Measurements from ENCODE around the gene ABCG1.

ABCG1 gene

DNA sequence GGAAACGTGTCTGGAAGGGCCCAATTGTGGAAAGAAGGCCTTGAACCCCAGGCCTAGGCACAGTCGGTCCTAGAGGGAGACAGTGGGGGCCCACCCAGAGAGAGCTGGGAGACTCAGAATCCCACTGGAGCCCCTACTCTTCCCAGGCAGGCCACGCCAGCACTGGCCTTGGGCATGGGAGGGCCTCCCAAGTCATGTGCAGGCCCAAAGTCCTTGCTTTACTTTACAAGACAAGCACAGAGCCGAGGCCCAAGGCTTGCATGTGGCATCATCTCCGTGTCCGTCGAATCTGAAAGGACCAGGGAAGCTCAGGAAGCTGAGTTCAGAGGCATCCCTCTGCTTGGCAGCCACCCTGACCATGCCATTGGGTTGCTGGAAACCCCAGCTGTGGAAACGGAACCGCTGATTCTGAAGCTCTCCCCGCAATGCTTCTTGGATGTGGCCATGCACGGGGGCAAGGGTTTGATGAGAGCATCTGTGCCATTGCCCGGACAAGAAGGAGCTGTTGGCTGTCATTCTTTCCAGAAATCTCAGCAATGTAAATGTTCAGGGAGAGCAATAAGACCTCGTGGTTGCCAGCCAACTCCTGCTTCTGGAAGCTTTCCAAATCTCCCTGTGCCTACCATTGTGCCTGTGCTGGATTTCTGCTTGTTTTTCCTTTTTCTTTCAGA, 32.8 kb downstream of the ABCG1 start:
- no peak for DNase-seq (ENCODE audit: low spot score)

DNA sequence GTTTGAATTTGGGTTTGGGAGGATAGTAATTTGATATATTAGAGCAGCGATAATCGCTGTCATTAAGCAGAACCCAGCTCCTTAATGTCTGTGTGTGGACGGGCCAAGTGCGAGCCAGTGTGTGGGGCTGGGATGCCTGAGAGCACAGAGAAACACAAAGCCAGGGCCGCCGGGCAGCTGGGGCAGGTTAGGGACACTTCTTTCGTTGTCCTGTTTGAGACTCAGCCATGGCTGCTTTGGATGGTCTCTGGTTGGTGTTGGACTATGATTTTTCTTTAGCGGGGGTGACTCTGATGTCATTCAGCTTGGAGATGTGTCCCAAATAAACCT, 33.4 kb downstream of the ABCG1 start:
- no peak for DNase-seq (ENCODE audit: low spot score)

DNA sequence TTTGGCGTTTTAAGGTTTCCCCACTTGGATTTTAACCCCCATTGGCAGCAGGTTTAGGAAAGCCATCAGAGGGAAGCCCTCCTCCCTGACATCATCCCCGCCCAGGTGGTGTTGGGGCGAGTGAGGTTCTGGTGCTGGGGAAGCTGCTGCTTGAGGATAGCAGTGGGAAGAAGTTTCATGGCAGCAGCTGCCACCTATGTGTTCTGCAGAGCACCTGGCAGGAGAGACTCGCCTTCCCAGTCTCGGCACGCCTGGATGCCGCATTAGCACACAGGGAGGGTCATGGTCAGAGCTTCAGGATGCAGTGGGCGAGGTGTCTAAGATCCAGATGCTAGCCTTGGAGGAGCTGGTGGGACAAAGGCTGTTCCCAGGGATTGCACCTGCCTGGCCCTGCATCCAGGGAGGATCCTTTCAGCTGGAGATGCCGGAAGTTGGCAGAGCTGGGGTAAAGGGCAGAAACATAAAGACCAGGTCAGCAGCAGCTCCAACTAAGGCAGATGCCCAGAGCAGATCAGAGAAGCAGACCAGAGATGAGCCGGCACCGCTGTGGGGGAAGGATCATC, 33.9 kb downstream of the ABCG1 start:
- no peak for DNase-seq (ENCODE audit: low spot score)

- no peak for DNase-seq (ENCODE audit: low spot score)
Measured at GRCh38 chr21:42253466-42253865, 34.5 kb downstream of the ABCG1 start.

DNA sequence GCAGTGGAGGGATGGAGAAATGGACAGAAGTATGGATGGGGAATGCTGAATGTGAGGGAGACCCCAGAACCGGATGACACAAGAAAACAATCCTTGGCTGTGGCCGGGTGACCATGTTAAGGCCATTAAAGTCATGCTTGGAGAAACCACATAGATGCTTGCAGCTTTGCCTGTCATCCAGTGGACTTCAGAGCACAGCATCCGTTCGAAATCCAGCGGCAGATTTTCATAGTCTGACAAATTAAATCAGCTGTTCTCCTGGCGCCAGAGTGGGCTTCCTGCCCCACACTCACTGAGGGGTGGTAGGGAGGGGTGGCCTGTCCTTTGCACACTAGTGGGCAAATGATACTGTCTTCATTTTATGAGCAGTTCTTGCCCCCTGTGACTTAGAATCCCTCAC, 35.1 kb downstream of the ABCG1 start:
- no peak for DNase-seq (ENCODE audit: low spot score)

DNA sequence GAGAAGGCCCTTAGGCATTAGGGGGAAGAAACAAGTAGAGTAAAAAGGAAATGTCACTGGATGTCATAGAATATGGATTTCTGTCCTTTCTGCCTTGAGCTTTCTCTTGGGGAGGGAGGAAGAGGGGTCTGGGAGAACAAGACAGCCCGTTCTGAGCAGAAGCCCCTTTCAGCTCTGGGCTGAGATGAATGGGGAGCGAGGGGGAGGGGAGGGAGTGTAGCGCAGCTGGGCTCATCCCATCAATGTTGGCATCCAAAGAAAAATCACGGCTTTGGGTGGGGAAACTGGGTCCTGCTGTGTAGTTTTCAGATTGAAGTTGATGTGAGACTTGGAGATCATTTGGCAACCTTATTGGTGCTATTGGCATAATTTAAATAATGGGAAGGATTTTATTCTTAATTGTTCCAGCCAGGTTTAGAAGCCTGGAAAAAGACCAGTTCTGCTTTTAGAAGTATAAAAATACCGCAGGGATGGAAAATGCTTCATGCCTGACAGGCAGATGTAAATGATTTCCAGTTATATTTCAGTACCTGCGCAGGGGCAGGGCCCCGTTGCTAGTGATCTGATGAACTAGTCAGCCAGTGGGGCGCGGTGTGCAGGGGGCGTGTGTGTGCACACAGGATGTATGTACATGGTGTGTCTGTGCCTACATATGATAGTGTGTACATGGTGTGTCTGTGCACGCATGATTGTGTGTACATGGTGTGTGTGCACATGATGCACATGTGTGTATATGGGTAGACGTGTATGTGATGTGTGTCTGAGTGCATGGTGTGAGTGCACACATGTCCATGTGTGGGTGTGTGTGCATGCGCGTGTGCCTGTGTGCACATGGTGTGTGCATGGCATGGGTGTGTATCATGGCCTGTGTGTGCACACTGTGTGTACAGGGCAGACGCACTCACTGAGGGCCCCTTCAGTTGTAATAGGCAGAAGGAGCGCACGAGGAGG, 36.0 kb downstream of the ABCG1 start:
- no peak for DNase-seq (ENCODE audit: low spot score)

DNA sequence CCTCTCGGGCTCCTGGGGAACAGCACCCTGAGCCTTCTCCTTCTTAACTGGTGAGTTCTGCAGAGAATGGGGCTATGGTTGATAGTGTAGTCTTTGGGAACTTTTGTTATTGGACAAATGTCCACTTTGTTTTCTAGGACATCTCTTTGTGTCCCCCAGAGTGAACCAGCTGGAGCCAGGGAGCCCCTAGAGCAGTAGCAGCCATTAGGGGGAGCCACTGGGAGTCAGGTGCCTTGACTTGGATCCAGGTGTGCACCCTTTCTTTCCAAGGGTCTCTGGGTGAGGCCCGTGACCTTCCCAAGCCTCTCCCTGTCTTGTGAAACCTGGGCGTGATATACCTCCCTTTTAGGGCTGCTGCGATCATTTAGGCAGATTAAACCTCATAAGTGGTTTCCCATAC, 36.9 kb downstream of the ABCG1 start:
- DNase-seq (ENCODE audit: low spot score) = no peak

DNA sequence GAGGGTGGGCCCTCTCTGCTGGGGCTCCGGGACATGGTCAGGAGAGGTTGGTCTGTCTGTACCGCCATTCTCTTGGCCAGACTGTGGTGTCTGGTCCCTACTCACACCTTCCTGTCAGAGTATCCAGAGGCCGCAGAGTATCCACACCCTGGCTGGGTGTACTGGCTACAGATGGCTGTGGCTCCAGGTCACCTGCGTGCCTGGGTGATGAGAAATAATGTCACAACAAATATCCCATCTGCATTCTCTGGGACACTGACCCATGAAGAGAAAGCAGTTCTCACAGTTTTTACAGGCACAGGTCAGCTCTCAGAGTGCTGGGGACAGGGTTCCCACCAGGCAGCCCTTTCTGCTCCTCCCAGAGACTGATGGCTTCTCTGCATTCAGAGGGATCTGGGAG, 37.4 kb downstream of the ABCG1 start:
- DNase-seq (ENCODE audit: low spot score) = no peak

DNA sequence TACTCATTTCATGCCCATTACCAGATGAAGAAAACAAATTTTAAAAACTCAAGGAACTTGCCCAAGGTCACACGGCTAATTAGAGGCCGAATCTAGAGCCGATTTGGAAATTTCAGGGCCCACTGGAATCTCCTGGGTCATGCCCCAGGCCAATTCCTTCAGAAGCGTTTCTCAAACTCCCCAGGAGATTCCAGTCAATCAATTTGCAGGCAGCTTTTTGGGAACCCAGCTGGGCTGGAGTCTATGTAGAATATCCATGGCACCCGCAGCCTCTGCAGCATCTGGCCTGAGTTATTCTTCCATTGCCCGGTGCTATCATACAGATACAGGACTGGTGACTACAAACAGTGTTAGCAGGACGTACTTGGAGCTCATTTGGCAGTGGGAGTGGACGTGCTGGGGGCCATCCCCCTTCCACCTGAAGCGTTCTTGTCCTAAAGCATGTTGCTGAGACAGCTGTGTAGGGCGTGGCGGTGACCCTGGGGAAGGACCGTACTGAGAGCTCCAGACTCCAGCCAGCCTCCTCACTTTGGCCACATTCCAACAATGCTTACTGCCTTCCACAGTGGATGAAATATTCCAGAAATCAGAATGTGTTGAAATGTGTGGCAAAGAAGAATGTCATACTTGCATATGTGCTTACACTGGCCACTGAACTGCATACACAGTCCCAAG, 38.3 kb downstream of the ABCG1 start:
- no peak for DNase-seq (ENCODE audit: low spot score)

DNA sequence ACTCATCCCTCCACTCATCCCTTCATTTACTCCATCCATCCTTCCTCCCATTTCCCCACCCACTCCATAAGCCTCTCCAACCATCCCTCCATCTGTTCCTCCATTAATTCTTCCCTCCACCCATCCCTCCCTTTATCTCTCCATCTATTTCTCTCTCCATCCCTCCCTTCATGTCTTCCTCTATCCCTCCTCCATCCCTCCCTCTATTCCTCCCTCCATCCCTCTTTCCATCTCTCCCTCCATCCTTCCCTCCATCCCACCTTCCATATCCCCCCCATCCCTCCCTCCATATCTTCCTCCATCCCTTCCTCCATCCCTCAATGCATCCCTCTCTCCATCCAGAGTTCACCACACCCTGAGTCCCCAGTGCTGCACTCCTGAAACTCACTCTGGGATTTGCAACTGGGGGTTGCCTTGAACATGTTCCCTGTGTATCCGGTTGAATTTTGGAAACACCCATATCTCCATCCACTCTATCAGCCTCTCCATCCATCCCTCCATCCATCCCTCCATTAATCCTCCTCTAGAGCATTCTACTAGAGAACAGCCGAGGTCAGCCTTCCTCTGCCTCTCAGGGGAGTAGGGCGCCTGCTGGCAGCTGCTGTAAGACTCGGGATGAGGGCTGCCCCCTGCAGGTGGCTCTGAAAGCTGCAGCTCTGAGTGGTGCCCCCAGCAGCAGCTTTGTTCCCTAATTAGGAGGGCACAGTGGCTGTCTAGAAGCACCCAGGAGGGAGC, 39.4 kb downstream of the ABCG1 start:
- DNase-seq (ENCODE audit: low spot score) = peak; percentile 42

- no peak for DNase-seq (ENCODE audit: low spot score)
Measured at GRCh38 chr21:42258885-42259407, 40.0 kb downstream of the ABCG1 start.

DNA sequence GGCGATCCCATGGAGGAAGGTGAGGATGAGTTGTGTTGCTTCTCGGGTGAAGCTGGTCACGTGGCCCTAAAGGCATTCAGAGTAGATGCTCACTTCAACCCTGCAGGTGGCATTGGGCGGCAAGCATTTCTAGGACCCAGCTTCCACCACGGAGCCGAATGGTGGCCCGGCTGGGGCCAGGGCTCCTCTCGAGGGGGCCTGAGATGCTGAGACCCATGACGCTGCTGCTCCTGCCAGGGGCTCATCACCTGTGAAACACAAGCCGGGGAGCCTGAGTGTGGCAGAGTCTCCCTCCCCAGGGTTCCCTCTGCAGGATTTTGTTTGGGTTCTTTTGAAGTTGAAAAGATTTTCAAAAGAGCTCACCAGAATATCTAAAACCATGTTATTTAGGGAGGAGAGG, 41.2 kb downstream of the ABCG1 start:
- DNase-seq (ENCODE audit: low spot score) = no peak

GRCh38 chr21:42261829-42262200, 42.9 kb downstream of the ABCG1 start:
- no peak for DNase-seq (ENCODE audit: low spot score)

- DNase-seq (ENCODE audit: low spot score) = no peak
Measured at GRCh38 chr21:42262831-42263231, 43.9 kb downstream of the ABCG1 start.

DNA sequence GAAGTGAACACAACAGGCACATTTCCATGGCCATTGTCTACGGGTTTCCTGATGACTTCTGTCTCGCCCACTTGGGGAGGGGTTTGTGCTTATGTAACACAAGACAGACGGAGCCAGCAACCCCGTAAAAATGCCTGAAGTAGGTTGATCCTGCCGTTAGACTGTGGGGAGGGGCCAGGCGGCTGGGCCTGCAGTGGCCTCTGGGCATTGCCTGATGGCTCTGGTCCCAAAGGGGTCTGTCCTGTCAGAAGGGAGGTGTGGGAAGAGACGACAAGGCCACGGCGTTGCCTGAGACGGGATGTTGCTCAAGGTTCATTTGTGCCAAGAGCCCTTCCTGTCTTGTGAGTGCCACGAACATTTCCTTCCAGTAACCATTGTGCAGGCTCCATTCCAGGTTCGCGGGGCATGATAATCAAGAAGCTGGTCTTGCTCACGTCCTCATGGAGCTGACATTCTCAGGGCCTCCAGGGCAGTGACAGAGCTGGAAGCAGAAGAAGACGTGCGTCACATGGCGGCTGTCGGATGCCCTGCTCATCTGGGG, 44.7 kb downstream of the ABCG1 start:
- no peak for DNase-seq (ENCODE audit: low spot score)

GRCh38 chr21:42264245-42265195, 45.6 kb downstream of the ABCG1 start:
- no peak for DNase-seq (ENCODE audit: low spot score)

GRCh38 chr21:42265231-42265812, 46.4 kb downstream of the ABCG1 start:
- no peak for DNase-seq (ENCODE audit: low spot score)

DNA sequence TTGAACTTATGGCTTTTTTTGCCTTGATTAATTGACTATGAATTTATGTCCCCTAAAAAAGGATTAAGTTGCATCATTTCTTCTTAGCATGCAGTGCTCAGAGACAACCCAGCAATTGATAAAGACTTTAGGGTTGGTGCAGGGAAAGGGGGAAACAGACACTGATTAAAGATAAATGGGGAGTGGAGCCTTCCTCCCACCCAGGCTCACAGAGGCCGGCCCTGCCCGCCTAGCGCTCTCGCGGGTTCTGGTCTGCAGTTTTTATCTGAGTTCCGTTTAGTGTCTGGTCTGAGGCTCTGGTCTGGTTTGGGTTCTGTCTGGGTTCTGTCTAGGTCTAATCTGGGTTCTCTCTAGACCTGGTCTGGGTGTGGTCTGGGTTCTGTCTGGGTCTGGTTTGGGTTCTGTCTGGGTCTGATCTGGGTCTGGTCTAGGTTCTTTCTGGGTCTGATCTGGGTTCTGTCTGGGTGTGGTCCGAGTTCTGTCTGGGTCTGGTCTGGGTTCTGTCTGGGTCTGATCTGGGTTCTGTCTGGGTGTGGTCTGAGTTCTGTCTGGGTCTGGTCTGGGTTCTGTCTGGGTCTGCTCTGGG, 48.1 kb downstream of the ABCG1 start:
- no peak for DNase-seq (ENCODE audit: low spot score)

DNA sequence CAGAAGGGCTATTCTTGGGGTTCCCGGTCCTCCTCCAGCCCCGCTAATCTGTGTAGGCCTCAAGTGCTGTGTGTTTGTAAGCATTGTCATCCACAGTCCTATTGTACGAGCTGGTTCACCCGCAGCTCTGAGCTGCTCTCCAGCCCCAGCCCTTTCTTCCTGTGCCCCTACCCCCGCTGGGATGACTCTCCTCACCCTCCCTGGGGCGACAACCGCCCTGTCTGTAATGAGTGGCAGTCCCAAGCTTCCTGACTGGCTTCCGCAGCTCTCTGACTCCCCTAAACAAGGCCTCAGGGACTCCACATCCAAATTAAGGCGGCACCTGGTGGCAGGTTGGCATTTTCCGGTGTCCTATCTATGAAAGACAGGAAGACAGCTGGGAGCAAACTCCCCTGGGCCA, 50.4 kb downstream of the ABCG1 start:
- DNase-seq (ENCODE audit: low spot score) = no peak

GRCh38 chr21:42271065-42271464, 52.1 kb downstream of the ABCG1 start:
- DNase-seq (ENCODE audit: low spot score) = no peak
